Skeletal muscle cell (primary cell): Measurements from ENCODE around the gene FRMD5.

Experiments used
- DNase-seq: peaks from one replicate; pipeline ENCODE4 v3.0.0-alpha.2; 2010; ENCODE audit warnings: low read depth
- H3K4me3 ChIP-seq: 2 replicates; pipeline ENCODE4 v1.5.1; 2011; ENCODE audit warnings: low read depth, mild to moderate bottlenecking, control low read depth, low read length, moderate library complexity

Gene FRMD5

GRCh38 chr15:44177139-44177538, 17.9 kb downstream of the FRMD5 start:
- no peak overlapping the region for H3K4me3 ChIP-seq
- DNase-seq = no peak

DNA sequence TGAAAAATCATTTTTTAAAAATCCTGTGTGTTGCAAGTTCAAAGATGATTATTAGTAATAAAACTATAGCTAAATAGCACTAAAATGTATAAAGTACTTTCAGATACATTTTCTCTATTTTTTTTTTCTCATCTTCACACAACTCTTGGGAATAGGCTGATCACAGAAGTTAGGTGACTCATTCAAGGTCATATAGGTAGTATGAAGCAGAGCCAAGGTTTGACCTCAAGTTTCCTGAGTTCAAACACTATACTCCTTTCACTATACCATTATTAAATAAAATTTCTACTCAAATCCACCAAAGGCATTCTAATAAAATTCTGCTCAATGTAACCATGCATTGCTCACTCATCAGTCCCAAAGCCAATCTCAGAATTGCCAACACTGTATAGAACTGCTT, 21.3 kb downstream of the FRMD5 start:
- DNase-seq = no peak
- no peak overlapping the region for H3K4me3 ChIP-seq

DNA sequence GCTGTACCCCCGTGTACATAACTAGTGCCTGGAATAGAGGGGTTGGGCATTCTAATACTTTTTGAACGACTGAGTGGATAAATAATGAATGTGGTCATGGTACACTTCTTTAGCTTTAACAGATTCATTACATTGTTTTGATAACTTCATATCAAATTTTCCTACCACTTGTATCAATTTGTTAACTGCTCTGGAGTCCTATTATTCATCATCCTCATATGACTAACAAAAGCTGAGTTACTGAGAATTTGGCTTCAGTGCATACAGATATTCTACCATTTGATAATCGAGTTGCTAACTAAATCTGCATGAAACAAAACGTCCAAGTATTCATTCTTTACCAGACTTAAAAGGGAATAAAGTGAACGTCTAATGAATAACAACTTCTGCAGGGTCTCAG, 31.7 kb downstream of the FRMD5 start:
- no peak for DNase-seq
- H3K4me3 ChIP-seq = no peak overlapping the region

GRCh38 chr15:44160796-44161195, 34.3 kb downstream of the FRMD5 start:
- H3K4me3 ChIP-seq = no peak overlapping the region
- no peak for DNase-seq

GRCh38 chr15:44159492-44159891, 35.6 kb downstream of the FRMD5 start:
- no peak for DNase-seq
- no peak overlapping the region for H3K4me3 ChIP-seq

- H3K4me3 ChIP-seq = no peak overlapping the region
- no peak for DNase-seq
These were observed 37.0 kb downstream of the FRMD5 start for GRCh38 chr15:44158111-44158510.

- H3K4me3 ChIP-seq = no peak overlapping the region
- peak; percentile 67 for DNase-seq
These were observed 37.4 kb downstream of the FRMD5 start for GRCh38 chr15:44157679-44158078.

DNA sequence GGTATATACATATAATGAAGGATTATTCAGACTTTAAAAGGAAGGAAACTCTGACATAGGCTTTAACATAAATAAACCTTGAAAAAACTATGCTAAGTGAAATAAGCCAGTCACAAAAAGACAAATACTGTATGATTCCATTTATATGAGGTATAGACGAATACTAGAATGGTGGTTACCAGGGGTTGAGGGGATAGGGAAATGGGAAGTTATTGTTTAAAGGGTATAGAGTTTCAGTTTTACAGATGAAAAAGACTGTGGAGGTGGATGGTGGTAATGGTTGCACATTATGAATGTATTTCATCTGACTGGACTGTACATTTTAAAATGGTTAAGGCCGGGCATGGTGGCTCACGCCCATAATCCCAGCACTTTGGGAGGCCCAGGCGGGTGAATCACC, 41.7 kb downstream of the FRMD5 start:
- no peak for DNase-seq
- H3K4me3 ChIP-seq = no peak overlapping the region

DNA sequence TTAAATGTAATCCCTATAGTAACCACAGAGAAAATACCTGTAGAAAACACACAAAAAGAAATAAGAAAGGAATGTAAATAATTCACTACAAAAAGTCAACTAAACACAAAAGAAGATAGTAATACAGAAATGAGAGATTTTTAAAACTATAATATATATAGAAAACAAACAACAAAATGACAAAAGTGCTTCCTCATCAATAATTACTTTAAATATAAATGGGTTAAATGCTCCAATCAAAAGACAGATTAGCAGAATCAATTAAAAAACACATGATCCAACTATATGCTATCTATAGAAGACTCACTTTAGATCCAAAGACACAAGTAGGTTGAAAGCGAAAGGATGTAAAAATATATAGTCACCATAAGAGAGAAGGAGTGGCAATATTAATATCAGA, 45.8 kb downstream of the FRMD5 start:
- DNase-seq = no peak
- no peak overlapping the region for H3K4me3 ChIP-seq

DNA sequence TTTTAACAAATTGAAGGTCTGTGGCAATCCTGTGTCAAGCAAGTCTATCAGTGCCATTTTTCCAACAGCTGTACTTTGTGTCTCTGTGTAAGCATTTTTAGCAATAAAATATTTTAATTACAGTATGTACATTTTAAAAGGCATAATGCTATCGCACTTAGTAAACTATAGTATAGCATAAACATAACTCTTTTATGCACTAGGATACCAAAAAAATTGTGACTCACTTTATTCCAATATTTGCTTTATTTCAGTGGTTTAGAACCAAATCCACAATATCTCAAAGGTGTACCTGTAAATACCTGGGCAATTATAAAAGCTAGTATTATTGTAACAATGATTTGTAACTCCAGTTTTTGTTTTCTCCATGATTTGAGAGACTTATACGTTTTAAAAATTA, 46.5 kb downstream of the FRMD5 start:
- H3K4me3 ChIP-seq = no peak overlapping the region
- no peak for DNase-seq

DNA sequence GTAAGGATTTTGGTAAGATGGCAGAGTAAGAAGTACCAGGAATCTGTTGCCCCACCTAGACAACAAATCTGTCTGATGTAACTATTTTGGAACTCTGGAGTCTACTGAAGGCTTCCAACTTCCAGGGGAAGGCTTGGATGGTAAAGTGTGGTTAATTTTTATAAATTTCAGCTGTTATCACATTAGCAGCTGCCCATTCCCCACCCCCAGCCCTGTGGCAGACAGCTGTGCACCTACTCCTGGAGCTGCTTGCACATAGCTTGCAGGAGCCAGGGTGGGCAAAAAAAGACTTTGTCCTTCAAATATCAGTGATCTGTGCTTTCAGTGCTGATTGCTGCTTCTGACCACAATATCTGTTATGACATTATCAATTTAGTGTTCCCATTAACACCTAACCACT, 47.4 kb downstream of the FRMD5 start:
- H3K4me3 ChIP-seq = no peak overlapping the region
- DNase-seq = no peak

GRCh38 chr15:44145495-44145894, 49.6 kb downstream of the FRMD5 start:
- no peak overlapping the region for H3K4me3 ChIP-seq
- DNase-seq = no peak

- DNase-seq = no peak
- no peak overlapping the region for H3K4me3 ChIP-seq
These were observed 50.1 kb downstream of the FRMD5 start for GRCh38 chr15:44144992-44145391.

DNA sequence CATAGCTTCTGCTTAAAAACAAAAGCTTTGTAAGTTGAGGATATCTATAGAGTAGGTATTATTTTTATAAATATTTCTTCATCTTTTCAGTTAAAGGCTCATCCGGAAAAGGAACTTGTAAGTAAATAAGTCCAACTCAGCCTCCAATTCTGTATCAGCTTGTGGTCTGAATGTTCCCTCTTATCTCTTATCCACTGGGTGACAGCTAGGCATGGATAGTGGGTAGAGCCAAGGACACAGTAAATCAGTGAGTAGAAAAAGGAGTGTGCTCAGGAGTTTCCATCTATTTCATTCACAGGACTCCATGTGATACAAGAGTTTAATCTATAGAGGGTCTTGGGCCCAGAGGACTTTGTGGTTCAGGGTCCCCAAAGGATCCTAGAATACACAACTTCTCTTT, 50.9 kb downstream of the FRMD5 start:
- DNase-seq = no peak
- H3K4me3 ChIP-seq = no peak overlapping the region

DNA sequence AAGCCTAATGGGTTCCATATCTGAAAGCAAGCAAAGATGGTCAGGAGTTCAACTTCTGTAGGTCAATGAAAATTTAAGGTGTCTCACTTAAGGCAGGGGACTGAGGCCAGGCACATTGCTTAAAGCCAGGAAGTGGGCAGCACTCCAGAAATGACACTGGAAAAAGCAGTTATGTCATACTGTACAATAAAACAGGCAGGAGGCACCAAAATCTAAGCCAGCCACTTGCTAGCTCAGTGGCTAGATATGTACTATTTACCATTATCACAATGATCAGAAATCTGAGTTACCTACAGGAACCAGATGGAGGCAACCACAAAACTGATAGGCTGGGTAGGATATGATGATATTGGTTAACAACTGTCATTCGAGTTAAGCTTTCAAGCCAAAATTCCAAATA, 57.3 kb downstream of the FRMD5 start:
- no peak for DNase-seq
- H3K4me3 ChIP-seq = no peak overlapping the region

- no peak for DNase-seq
These were observed 58.0 kb downstream of the FRMD5 start for GRCh38 chr15:44136991-44137477.

GRCh38 chr15:44132057-44132456, 63.0 kb downstream of the FRMD5 start:
- no peak overlapping the region for H3K4me3 ChIP-seq
- DNase-seq = no peak

More at GRCh38 chr15:44136991-44137477, 58.0 kb downstream of the FRMD5 start:
- no peak overlapping the region for H3K4me3 ChIP-seq

DNA sequence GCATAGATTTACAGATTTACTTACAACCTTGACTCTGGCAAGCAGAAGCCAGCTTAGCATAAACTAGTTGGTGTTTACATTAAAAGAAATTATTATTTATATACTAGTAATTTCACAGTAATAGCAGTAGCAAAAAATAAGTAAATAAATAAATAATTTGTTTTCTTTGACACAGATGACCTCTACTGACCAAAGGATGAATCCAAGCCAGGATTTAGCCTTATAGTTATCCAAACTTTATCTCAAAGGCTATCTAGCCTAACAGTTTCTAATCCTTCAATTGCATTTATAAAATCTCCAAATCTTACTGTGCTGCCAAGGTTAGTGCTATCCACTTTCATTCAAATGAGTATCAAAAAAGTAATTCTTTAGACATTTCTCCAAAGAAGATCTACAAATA, 64.3 kb downstream of the FRMD5 start:
- DNase-seq = no peak
- H3K4me3 ChIP-seq = no peak overlapping the region

- H3K4me3 ChIP-seq = no peak overlapping the region
- no peak for DNase-seq
These were observed 65.2 kb downstream of the FRMD5 start for GRCh38 chr15:44129911-44130310.

GRCh38 chr15:44128443-44128842, 66.6 kb downstream of the FRMD5 start:
- no peak overlapping the region for H3K4me3 ChIP-seq
- no peak for DNase-seq

GRCh38 chr15:44125879-44126278, 69.2 kb downstream of the FRMD5 start:
- DNase-seq = no peak
- no peak overlapping the region for H3K4me3 ChIP-seq

- DNase-seq = peak; percentile 98
- no peak overlapping the region for H3K4me3 ChIP-seq
These were observed 92.3 kb downstream of the FRMD5 start for GRCh38 chr15:44102675-44103254.
